Gastroesophageal sphincter (tissue), 3 donors: ENCODE results near the gene SRF.

Source experiments
- CTCF ChIP-seq, 4 experiments: fragments of 200-600 bp in 2 of 4; fragments of 450-650 bp in 2 of 4; sonication (generic) in 1 of 4; IDR thresholded peaks; one replicate each; pipeline ENCODE4 v1.5.1; 2017 to 2019; ENCODE audit warnings: antibody characterized with exemption in 4 of 4, mild to moderate bottlenecking in 2 of 4, moderate library complexity in 2 of 4
- POLR2AphosphoS5 ChIP-seq: sonication (generic); formaldehyde crosslinking; IDR thresholded peaks from one replicate; pipeline ENCODE4 v1.6.1; 2017; ENCODE audit warnings: antibody characterized with exemption

DNA sequence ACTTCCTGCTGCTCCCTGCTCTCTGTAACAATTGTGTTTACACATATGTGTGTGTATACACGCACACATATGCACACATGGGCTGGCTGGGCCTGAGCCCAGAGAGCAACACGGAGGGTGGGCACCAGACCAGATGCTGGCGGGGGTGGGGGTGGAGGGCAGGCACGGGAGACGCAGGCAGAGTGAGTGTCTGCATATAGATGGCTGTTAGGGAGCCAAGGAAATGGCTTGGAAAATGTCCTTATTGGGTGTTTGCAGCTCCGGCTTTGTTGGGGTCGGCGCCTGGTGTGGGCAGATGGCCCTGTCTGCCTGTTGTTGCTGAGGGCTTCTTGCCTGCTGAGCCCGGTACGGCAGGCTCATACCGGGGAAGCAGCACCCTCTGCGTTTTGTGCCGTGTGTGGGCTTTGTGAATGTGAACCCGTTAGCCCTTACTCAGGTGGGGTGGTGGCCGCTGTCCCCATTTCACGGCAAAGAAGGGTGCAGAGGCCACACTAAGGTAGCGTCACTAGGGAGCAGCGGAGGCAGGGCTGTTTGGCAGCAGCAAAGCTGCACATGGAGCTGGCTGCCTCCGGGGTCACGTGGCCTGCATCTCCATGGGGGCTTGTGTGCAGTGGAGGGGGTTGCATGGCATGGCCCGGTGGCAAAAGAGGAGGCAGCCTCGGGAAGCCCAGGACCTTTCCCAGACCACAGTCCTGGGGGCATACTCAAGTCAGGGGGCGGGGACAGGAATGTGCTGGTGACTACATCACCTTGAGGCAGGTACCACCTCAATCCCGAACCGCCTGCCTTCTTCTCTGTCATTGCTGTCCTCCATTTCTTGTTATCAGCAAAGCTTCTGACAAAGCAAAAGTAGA is 47.4 kb upstream of the SRF start:
- no peak for TF ChIP-seq CTCF (IDR thresholded peaks at IDR 0.05)
- no peak for TF ChIP-seq POLR2AphosphoS5
